Hepatocyte (in vitro differentiated cells): ENCODE results near the gene TUBA1A. TPM values are rescaled to one million over a fixed set of nuclear protein-coding genes. Genes with fewer than 3 reads are reported as not detected.

Experiments
- DNase-seq: peaks from one replicate; pipeline ENCODE4 v3.0.0-alpha.2; 2016; ENCODE audit warnings: low spot score
- H2AFZ ChIP-seq: fragments of 200-600 bp; sonication (generic); 2 replicates; pipeline ENCODE4 v1.6.0; 2016; ENCODE audit warnings: antibody characterized with exemption, mild to moderate bottlenecking
- H3K27ac ChIP-seq: fragments of 200-600 bp; sonication (generic); 2 replicates; pipeline ENCODE4 v1.5.1; 2016; ENCODE audit warnings: mild to moderate bottlenecking
- H3K27me3 ChIP-seq: fragments of 200-600 bp; sonication (generic); 2 replicates; pipeline ENCODE4 v1.6.1; 2016
- H3K36me3 ChIP-seq: fragments of 200-600 bp; sonication (generic); replicated peaks from 2 replicates; pipeline ENCODE4 v1.5.1; 2016; ENCODE audit warnings: low read depth; ENCODE audit not compliant: insufficient read depth
- H3K4me1 ChIP-seq: fragments of 200-600 bp; sonication (generic); 2 replicates; pipeline ENCODE4 v1.5.1; 2016; ENCODE audit warnings: mild to moderate bottlenecking, moderate library complexity; ENCODE audit not compliant: insufficient read depth
- H3K4me2 ChIP-seq: fragments of 200-600 bp; sonication (generic); 2 replicates; pipeline ENCODE4 v1.6.0; 2016
- H3K4me3 ChIP-seq: fragments of 200-600 bp; sonication (generic); 2 replicates; pipeline ENCODE4 v1.5.1; 2016; ENCODE audit warnings: mild to moderate bottlenecking
- H3K79me2 ChIP-seq: fragments of 200-600 bp; sonication (generic); 2 replicates; pipeline ENCODE4 v1.6.0; 2017; ENCODE audit warnings: mild to moderate bottlenecking
- H3K9me2 ChIP-seq: fragments of 200-600 bp; sonication (generic); replicated peaks from 2 replicates; pipeline ENCODE4 v1.6.0; 2017; ENCODE audit warnings: mild to moderate bottlenecking; ENCODE audit not compliant: insufficient read depth
- H3K9me3 ChIP-seq: fragments of 200-600 bp; sonication (generic); 2 replicates; pipeline ENCODE4 v1.5.1; 2016; ENCODE audit warnings: low read depth, mild to moderate bottlenecking
- H4K20me1 ChIP-seq: fragments of 200-600 bp; sonication (generic); 2 replicates; pipeline ENCODE4 v1.6.0; 2016; ENCODE audit warnings: mild to moderate bottlenecking; ENCODE audit not compliant: insufficient read depth, poor library complexity, severe bottlenecking
- EZH2 ChIP-seq: fragments of 200-600 bp; sonication (generic); IDR thresholded peaks from 2 replicates; pipeline ENCODE4 v1.6.1; 2016; ENCODE audit warnings: antibody characterized with exemption, mild to moderate bottlenecking, borderline replicate concordance
- EZH2phosphoT487 ChIP-seq: fragments of 200-600 bp; sonication (generic); IDR thresholded peaks from one replicate; pipeline ENCODE4 v1.6.1; 2018; ENCODE audit warnings: antibody characterized with exemption, mild to moderate bottlenecking, low read depth, moderate library complexity; ENCODE audit not compliant: unreplicated experiment, severe bottlenecking
- WGBS: methylation state at CpG from one replicate; pipeline ENCODE4 v1.1.6; 2016; ENCODE audit warnings: low lambda C conversion rate; ENCODE audit errors: missing lambda C conversion rate; 5-methylcytosine and 5-hydroxymethylcytosine counted together
- polyA plus RNA-seq: library from polyadenylated mRNA; unstranded; fragments of >200 nt; fragmentation: Nextera tagmentation; extraction: Ambion mirVana; gene quantifications from 2 replicates; pipeline ENCODE4 v1.2.1, GENCODE V29; 2016
- total RNA-seq: library from RNA; depleted of rRNA; stranded (reverse); fragments of >200 nt; gene quantifications from 2 replicates; pipeline ENCODE4 v1.2.3, GENCODE V29; 2014
- TF ChIP-seq, protein P1 (sequence below): fragments of 200-600 bp; sonication (generic); IDR thresholded peaks from 2 replicates; pipeline ENCODE4 v1.5.1; 2016; ENCODE audit warnings: antibody characterized with exemption, mild to moderate bottlenecking; ENCODE audit not compliant: poor library complexity

The TUBA1A gene
- total and polyA plus RNA-seq, 2 experiments from 2014 or later, result 338 to 358 TPM

DNA sequence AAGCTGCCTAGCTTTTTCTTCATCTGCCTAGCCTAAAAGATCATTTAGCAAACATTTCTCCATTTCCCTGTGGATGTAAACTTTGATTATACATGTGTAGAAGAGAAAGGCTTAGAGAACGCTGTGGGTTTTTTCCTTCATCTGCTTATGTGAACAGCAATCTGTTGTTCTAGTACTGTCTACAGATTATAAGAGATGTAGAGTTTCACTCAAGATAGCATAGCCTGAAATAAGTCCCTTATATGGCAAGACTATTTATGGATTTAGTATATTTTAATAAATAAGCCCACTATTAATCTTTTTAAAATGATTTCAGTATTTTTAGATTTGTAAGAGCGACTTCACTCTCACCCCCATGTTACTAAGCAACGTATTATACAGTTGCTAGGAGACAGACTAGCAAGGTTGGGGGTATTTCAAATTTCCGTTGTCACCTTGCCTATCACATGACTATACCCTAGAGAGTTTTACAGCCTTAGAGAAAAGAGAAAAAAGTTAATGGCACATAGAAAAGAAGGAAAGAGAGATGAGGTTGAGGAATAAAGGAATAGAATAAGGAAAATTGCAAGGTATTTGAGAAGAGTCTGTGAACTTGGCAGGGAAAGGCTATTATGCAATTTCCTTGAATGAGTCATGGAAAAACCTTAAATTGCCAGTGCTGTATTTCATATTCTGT lies 12.2 kb upstream of the TUBA1A start:
- no peaks in the 10 kb centered on the region for H4K20me1 ChIP-seq
- H3K4me1 ChIP-seq, result peaks cover 18% of the 10 kb centered on the region
- peak overlapping the region; percentile 90 for H3K27ac ChIP-seq
- H3K9me2 ChIP-seq, result no peaks in the 10 kb centered on the region
- H3K36me3 ChIP-seq, result no peaks in the 10 kb centered on the region
- peak; percentile 56 for DNase-seq
- peak overlapping the region; percentile 27 for H3K4me2 ChIP-seq
- TF ChIP-seq EZH2, result no peak
- TF ChIP-seq, protein P1, sequence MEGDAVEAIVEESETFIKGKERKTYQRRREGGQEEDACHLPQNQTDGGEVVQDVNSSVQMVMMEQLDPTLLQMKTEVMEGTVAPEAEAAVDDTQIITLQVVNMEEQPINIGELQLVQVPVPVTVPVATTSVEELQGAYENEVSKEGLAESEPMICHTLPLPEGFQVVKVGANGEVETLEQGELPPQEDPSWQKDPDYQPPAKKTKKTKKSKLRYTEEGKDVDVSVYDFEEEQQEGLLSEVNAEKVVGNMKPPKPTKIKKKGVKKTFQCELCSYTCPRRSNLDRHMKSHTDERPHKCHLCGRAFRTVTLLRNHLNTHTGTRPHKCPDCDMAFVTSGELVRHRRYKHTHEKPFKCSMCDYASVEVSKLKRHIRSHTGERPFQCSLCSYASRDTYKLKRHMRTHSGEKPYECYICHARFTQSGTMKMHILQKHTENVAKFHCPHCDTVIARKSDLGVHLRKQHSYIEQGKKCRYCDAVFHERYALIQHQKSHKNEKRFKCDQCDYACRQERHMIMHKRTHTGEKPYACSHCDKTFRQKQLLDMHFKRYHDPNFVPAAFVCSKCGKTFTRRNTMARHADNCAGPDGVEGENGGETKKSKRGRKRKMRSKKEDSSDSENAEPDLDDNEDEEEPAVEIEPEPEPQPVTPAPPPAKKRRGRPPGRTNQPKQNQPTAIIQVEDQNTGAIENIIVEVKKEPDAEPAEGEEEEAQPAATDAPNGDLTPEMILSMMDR, result no peak
- no peak for TF ChIP-seq EZH2phosphoT487
- whole genome bisulfite sequencing, result 16% methylated on average over 4 of the region's 4 CpGs
- H2AFZ ChIP-seq, result no peak overlapping the region
- H3K27me3 ChIP-seq, result no peaks in the 10 kb centered on the region
- no peaks in the 10 kb centered on the region for H3K9me3 ChIP-seq
- no peaks in the 10 kb centered on the region for H3K79me2 ChIP-seq
- no peak overlapping the region for H3K4me3 ChIP-seq

DNA sequence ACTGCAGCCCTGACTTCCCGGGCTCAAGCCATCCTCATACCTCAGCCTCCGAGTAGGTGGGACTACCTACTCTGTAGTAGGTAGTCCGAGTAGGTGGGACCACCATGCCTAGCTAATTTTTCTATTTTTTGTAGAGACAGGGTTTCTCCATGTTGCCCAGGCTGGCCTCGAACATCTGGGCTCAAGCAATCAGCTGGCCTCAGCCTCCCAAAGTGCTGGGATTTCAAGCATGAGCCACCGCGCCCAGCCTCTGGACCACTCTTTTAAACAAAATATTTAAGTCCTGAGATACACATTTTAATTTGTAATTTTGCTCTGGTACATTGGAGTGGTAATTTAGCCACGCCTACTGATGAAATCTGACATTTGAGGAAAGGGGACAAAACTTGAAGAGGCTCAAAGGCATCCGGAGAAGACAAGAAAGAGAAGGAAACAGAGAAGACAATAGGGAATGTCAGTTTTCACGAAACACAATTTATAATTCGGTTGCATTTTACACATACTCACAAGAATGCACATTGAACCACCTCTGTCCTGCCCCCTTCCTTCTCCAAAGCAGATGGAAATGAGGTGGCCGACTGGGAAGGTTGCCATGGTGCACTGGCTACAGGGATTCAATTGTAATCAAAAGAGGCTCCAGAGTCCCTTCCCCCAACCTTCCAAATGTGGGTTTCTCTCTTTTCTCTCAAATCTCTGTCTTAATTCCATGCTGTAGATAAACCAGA lies 9.7 kb upstream of the TUBA1A start:
- Histone ChIP-seq H3K79me2 (no peaks in the 10 kb centered on the region), H3K9me2 (no peaks in the 10 kb centered on the region), H3K36me3 (no peaks in the 10 kb centered on the region), H3K9me3 (no peaks in the 10 kb centered on the region), H2AFZ (no peak overlapping the region), H3K4me1 (peaks cover 18% of the 10 kb centered on the region), H4K20me1 (no peaks in the 10 kb centered on the region), H3K27me3 (no peaks in the 10 kb centered on the region), H3K4me2 (no peak overlapping the region), H3K27ac (no peak overlapping the region), H3K4me3 (no peak overlapping the region)
- no peak for TF ChIP-seq EZH2
- TF ChIP-seq, protein P1, result no peak
- TF ChIP-seq EZH2phosphoT487, result no peak
- no peak for DNase-seq
- 77% methylated on average over 11 of the region's 11 CpGs for WGBS

DNA sequence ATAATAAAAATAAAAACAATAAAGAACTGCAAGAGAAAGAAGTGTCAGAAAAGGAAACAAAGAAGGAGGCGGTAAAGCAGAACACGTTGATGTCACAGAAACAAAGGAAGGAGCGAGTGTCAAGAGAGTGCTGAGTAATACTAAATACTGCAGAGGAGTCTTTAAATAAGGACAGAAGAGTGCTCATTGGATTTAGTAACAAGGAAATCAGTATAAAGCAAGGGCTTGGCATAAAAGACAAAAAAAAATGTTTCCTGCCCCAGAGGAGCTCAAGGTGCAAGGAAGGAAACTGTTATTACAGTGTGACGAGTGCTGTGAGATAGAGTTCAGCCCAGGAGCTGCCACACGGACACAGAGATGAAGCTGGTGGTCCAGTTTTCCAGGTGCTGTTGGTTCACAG lies 8.4 kb upstream of the TUBA1A start:
- Histone ChIP-seq H3K4me2 (no peak overlapping the region), H3K9me3 (no peaks in the 10 kb centered on the region), H3K27ac (no peak overlapping the region), H3K36me3 (no peaks in the 10 kb centered on the region), H2AFZ (no peak overlapping the region), H3K27me3 (no peaks in the 10 kb centered on the region), H4K20me1 (no peaks in the 10 kb centered on the region), H3K9me2 (no peaks in the 10 kb centered on the region), H3K4me3 (no peak overlapping the region), H3K79me2 (no peaks in the 10 kb centered on the region), H3K4me1 (peaks cover 17% of the 10 kb centered on the region)
- 84% methylated on average over 5 of the region's 5 CpGs for WGBS
- no peak for DNase-seq
- TF ChIP-seq, protein P1, result no peak
- TF ChIP-seq EZH2 (no peak), EZH2phosphoT487 (no peak)
